Ascending aorta (tissue), 2 donors: Measurements from ENCODE around the gene NR3C1. TPM values are rescaled to one million over a fixed set of nuclear protein-coding genes. Genes with fewer than 3 reads are reported as not detected.

ENCODE experiments used
- DNase-seq, 2 donors: peaks; one replicate each; pipeline ENCODE4 v3.0.0-alpha.2; 2019; ENCODE audit warnings: low spot score in 2 of 2
- H3K27ac ChIP-seq, 2 donors: fragments of 200-600 bp; sonication (generic); one replicate each; pipeline ENCODE4 v1.5.1; 2016 to 2017; ENCODE audit warnings: mild to moderate bottlenecking in 1 of 2
- H3K27me3 ChIP-seq: fragments of 200-600 bp; sonication (generic); one replicate; pipeline ENCODE4 v1.5.1; 2017
- H3K36me3 ChIP-seq, 2 donors: fragments of 200-600 bp; sonication (generic); one replicate each; pipeline ENCODE4 v1.5.1; 2016
- H3K4me1 ChIP-seq, 2 donors: fragments of 200-600 bp; sonication (generic); one replicate each; pipeline ENCODE4 v1.5.1; 2016 to 2017; ENCODE audit warnings: mild to moderate bottlenecking in 1 of 2
- H3K4me3 ChIP-seq, 2 donors: fragments of 200-600 bp; sonication (generic); one replicate each; pipeline ENCODE4 v1.5.1; 2016 to 2017; ENCODE audit warnings: mild to moderate bottlenecking in 1 of 2
- H3K9me3 ChIP-seq, 2 donors: fragments of 200-600 bp; sonication (generic); one replicate each; pipeline ENCODE4 v1.5.1; 2016
- intact Hi-C: fragments of 100-400 bp; cut with DNase I; formaldehyde crosslinking; loops from one replicate; pipeline ENCODE4 v1.15.1; 2023
- total RNA-seq: library from RNA; depleted of rRNA; stranded (reverse); fragments of >200 nt; gene quantifications from one replicate; pipeline ENCODE4 v1.1.0, GENCODE V29; 2016
- TF ChIP-seq, protein P1 (sequence below), 3 experiments: fragments of 200-600 bp in 2 of 3; fragments of 450-650 bp in 1 of 3; sonication (generic) in 2 of 3; IDR thresholded peaks; one replicate each; pipeline ENCODE4 v1.5.1; 2016 to 2019; ENCODE audit warnings: antibody characterized with exemption in 3 of 3, mild to moderate bottlenecking in 1 of 3, moderate library complexity in 1 of 3

Gene NR3C1
- total RNA-seq, 1 donor from 2014 or later, result 18.4 TPM

DNA sequence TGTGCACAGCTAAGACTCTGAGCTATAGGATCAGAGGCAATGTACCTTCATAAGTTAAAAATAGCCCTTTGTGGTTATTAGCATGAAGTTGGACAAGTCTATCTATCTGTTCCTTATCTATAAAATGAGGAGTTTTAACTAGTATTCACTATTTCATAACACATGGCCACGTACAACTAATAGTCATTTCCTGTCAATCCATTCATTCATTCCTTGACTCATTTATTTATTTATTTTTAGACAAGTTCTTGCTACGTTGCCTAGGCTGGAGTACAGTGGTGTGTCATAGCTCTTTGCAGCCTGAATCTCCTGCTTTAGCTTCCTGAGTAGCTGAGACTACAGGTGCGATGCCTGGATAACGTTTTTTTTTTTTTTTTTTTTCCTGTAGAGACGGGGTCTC lies 92.1 kb downstream of the NR3C1 start:
- no peak for DNase-seq
- no peak overlapping the region for H3K27ac ChIP-seq
- H3K9me3 ChIP-seq, result no peaks in the 10 kb centered on the region
- H3K4me3 ChIP-seq, result no peak overlapping the region
- intact Hi-C loops, result loop anchor here (5.0 to 10.0 kb wide), 2 partner anchors 91 to 157 kb away; partner anchors contain the start of gene NR3C1
- peaks cover 0 to 27% of the 10 kb centered on the region in 2 donors for H3K4me1 ChIP-seq
- TF ChIP-seq, protein P1, sequence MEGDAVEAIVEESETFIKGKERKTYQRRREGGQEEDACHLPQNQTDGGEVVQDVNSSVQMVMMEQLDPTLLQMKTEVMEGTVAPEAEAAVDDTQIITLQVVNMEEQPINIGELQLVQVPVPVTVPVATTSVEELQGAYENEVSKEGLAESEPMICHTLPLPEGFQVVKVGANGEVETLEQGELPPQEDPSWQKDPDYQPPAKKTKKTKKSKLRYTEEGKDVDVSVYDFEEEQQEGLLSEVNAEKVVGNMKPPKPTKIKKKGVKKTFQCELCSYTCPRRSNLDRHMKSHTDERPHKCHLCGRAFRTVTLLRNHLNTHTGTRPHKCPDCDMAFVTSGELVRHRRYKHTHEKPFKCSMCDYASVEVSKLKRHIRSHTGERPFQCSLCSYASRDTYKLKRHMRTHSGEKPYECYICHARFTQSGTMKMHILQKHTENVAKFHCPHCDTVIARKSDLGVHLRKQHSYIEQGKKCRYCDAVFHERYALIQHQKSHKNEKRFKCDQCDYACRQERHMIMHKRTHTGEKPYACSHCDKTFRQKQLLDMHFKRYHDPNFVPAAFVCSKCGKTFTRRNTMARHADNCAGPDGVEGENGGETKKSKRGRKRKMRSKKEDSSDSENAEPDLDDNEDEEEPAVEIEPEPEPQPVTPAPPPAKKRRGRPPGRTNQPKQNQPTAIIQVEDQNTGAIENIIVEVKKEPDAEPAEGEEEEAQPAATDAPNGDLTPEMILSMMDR (IDR thresholded peaks at IDR 0.05), result no peak
- H3K27me3 ChIP-seq, result no peaks in the 10 kb centered on the region
- peaks cover 4 to 15% of the 10 kb centered on the region in 2 donors for H3K36me3 ChIP-seq

DNA sequence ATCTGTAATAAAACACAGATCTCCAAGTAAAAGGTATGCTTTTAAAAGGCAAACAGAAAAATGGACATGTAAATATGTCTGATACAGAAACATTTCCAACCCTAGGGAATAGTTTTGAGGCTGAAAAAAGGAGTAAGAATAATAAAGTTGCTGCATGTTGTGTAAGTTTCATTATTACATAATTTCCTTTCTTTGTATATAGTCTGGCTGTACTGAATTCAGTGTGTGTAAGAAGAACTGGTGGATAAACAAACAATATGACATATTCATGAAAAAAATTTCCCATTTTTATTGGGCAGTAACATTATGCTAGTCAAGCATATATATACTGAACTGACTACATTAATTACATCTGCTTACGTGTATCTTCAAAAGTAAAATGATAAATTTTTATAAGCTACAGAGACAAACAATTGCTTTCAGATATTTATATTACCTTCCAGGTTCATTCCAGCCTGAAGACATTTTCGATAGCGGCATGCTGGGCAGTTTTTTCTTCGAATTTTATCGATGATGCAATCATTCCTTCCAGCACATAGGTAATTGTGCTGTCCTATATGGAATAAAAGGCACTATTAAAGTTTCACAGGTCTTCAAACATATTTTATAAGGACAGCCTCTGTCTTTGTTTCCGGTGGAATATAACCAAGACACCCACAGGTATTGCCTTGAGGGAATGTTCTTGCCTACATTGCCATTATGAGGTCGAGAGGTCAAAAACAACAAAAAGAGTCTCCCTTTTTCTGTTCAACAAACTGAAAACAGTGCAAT lies 93.6 kb downstream of the NR3C1 start:
- no peak for DNase-seq
- intact Hi-C loops, result loop anchor here (5.0 to 10.0 kb wide), 3 partner anchors 68 to 155 kb away; partner anchors contain the start of gene NR3C1
- no peaks in the 10 kb centered on the region for H3K27me3 ChIP-seq
- TF ChIP-seq, protein P1 (IDR thresholded peaks at IDR 0.05), result no peak
- peaks cover 4 to 15% of the 10 kb centered on the region in 2 donors for H3K36me3 ChIP-seq
- H3K4me1 ChIP-seq, result peaks cover 0 to 21% of the 10 kb centered on the region in 2 donors
- H3K27ac ChIP-seq, result no peak overlapping the region
- no peak overlapping the region for H3K4me3 ChIP-seq
- no peaks in the 10 kb centered on the region for H3K9me3 ChIP-seq

DNA sequence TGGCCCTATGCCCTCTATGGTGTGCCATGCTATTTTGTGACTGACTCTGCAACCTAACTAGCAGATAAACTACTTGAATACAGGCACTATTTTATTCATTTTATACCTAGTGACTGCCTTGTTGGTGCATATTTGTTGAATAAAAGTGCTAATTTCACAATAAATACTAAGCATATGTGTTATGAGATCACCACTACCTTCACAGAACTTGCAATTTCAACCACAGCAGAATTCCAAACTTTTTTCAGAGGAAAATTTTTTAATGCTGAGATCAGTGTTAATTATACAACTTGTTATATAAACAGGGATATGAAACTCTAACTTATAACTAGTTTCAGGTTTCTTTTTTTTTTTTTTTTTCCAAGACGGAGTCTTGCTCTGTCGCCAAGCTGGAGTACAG lies 94.8 kb downstream of the NR3C1 start:
- Histone ChIP-seq H3K9me3 (no peaks in the 10 kb centered on the region), H3K27me3 (no peaks in the 10 kb centered on the region), H3K27ac (peak overlapping the region in 1 of 2 donors; percentile 32), H3K4me1 (peaks cover 0 to 11% of the 10 kb centered on the region in 2 donors), H3K4me3 (no peak overlapping the region), H3K36me3 (peaks cover 4 to 15% of the 10 kb centered on the region in 2 donors)
- intact Hi-C loops, result loop anchor here (5.0 kb wide), 1 partner anchor 66 kb away; no protein-coding TSS in a partner anchor
- no peak for DNase-seq
- TF ChIP-seq, protein P1 (IDR thresholded peaks at IDR 0.05), result no peak

DNA sequence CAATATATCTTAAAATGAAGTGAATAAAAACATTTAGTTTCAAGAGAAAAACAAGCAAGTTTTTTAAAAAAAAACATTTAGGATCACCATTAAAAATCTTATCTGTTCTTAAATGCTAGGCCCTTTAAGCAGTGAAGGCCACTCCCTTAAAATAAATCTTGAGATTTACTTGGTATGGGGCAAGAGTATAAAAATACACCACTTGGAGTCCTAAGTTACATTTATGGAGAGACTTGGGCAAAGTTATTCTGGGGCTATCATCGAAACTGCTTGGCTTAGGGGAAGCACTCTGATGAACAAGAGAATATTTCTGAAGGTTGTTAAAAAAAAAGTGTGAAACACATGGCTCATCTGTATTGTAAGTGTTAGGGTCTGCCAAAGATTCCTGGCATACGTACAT lies 97.4 kb downstream of the NR3C1 start:
- DNase-seq, result no peak
- Histone ChIP-seq H3K4me3 (no peak overlapping the region), H3K27me3 (no peaks in the 10 kb centered on the region), H3K4me1 (peaks cover 0 to 11% of the 10 kb centered on the region in 2 donors), H3K27ac (peak overlapping the region in 1 of 2 donors; percentile 46), H3K9me3 (no peaks in the 10 kb centered on the region), H3K36me3 (peaks cover 0 to 4% of the 10 kb centered on the region in 2 donors)
- TF ChIP-seq, protein P1 (IDR thresholded peaks at IDR 0.05), result no peak
- intact Hi-C loops, result loop anchor here (5.0 kb wide), 1 partner anchor 64 kb away; no protein-coding TSS in a partner anchor

DNA sequence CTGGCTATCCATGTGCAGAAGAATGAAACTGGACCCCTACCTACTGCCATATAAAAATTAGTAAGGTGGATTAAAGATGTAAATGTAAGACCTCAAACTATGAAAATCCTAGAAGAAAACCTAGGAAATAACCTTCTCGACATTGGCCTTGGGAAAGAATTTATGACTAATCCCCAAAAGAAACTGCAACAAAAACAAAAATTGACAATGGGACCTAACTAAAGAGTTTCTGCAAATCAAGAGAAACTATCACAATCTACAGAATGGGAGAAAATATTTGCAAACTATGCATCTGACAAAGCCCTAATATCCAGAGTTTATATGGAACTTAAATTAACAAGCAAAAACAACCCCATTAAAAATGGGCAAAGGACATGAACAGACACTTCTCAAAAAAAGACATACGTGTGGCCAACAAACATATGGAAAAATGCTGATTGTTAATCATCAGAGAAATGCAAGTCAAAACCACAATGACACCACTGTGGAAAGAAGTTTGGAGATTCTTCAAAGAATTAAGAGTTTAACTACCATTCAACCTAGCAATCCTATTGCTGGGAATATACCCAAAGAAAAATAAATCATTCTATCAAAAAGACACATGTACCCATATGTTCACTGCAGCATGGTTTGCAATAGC lies 98.5 kb downstream of the NR3C1 start:
- TF ChIP-seq, protein P1 (IDR thresholded peaks at IDR 0.05), result no peak

More for the DNA sequence above, 98.5 kb downstream of the NR3C1 start:
- H3K4me3 ChIP-seq, result no peak overlapping the region
- H3K27ac ChIP-seq, result peak overlapping the region in 1 of 2 donors; percentile 35
- H3K36me3 ChIP-seq, result peaks cover 0 to 4% of the 10 kb centered on the region in 2 donors
- peaks cover 0 to 11% of the 10 kb centered on the region in 2 donors for H3K4me1 ChIP-seq
- DNase-seq, result no peak
- H3K9me3 ChIP-seq, result no peaks in the 10 kb centered on the region
- H3K27me3 ChIP-seq, result no peaks in the 10 kb centered on the region
- intact Hi-C loops, result loop anchor here (5.0 kb wide), 1 partner anchor 63 kb away; no protein-coding TSS in a partner anchor
